ENCODE results near the gene FREM2. TPM values are rescaled to one million over a fixed set of nuclear protein-coding genes. Genes with fewer than 3 reads are reported as not detected.

The FREM2 gene
- total RNA-seq, 8 experiments from 2014 or later, result 0.05 to 3.1 (median 0.39) TPM

DNA sequence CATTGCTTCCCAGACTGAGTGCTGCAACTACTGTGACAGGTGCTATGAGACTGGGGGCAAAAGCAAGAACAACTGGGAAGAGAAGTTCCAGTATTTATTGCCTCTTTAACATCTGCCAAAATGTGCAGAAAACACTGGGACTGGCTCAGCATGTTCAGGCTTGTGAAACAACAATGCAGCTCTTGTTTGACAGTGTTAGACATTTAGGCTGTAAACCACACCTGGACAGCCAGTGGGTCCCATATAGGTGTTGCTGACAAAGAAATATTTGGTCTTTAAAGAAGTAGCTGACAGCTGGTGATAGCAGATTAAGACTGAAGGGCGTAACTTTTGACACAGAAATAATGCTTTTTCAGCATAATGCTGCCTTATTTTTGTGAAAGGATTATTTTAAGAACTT lies 215.7 kb downstream of the FREM2 start:
- no peak overlapping the region for H3K27ac ChIP-seq
- in situ Hi-C loops (cut with MboI; ENCODE audit: low pct_unique_long_range_greater_than_20kb in 2 of 9, low sequenced_read_pairs in 9 of 9, unreplicated experiment in 9 of 9), result no loop called here
- H3K4me1 ChIP-seq (replicated peaks in 1 of 2), result no peaks in the 10 kb centered on the region
- H3K4me3 ChIP-seq, result no peak overlapping the region
- no peak for ATAC-seq (replicated peaks in 6 of 8)
- 11 to 100% (median 85%) methylated on average over 1 of the region's 1 CpG; no CpG with 5 or more reads in 3 of the 10 experiments for WGBS, 10 experiments

DNA sequence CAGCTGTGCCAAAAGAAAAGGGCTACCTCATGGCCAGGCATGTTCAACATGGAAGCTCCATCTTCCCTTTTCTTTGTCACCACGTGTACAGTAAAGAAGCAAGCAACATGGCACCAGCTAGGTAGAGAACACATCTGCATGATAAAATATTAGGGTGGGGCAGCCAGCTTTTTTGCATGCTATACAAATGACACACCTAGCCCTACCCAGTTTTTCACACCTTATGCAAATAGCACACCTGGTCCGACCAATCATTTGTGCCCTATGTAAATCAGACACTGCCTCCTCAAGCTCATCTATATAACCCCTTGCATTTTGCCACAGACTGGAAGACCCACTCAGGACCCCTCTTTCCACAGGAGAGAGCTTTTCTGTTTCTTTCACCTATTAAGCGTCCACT lies 218.2 kb downstream of the FREM2 start:
- no peaks in the 10 kb centered on the region for H3K4me1 ChIP-seq (replicated peaks in 1 of 2)
- no peak overlapping the region for H3K4me3 ChIP-seq
- in situ Hi-C loops (cut with MboI; ENCODE audit: low pct_unique_long_range_greater_than_20kb in 2 of 9, low sequenced_read_pairs in 9 of 9, unreplicated experiment in 9 of 9), result no loop called here
- no peak for ATAC-seq (replicated peaks in 6 of 8)
- H3K27ac ChIP-seq, result no peak overlapping the region
- 31 to 100% (median 86%) methylated on average over 2 to 3 of the region's 3 CpGs; no CpG with 5 or more reads in 3 of the 10 experiments for WGBS, 10 experiments

DNA sequence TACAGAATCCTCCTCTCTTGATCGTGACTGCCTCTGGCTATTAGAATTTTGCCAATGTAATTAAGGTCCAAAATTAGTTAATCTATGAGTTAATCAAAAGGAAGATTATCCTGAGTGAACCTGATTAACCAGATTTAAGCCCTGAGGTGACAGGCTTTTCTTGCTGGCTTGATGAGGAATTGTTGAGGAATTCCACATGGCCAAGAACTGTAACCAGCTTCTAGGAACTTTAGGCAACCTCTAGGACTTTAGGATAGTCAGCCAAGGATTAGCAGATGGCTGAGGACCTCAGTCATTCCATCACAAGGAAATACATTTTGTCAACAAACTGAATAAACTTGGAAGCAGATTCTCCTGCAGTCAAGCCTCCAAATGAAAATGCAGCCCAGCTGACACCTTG lies 219.0 kb downstream of the FREM2 start:
- Histone ChIP-seq H3K4me3 (no peak overlapping the region), H3K4me1 (replicated peaks in 1 of 2) (no peaks in the 10 kb centered on the region), H3K27ac (no peak overlapping the region)
- 0 to 86% (median 80%) methylated on average over 1 of the region's 1 CpG; no CpG with 5 or more reads in 3 of the 10 experiments for WGBS, 10 experiments
- in situ Hi-C loops (cut with MboI; ENCODE audit: low pct_unique_long_range_greater_than_20kb in 2 of 9, low sequenced_read_pairs in 9 of 9, unreplicated experiment in 9 of 9), result no loop called here
- no peak for ATAC-seq (replicated peaks in 6 of 8)

DNA sequence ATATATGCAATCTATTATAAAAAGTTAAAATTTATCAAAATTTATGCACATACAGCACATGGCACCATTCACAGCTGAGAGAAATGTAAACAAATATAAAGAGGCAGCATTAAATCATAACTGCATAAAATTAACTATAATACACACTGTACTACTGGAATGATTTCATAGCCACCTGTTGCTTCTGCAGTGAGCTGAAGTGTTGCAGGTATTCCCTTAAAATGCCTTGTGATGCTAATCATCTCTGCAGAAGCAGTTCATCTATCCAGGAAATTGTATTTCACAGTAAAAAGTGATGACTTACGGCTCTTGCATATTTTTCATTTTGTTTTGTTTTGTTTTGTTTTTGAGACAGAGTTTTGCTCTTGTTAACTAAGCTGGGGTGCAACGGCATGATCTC lies 221.7 kb downstream of the FREM2 start:
- 39 to 100% (median 82%) methylated on average over 1 to 2 of the region's 2 CpGs; no CpG with 5 or more reads in 4 of the 10 experiments for WGBS, 10 experiments
- Histone ChIP-seq H3K27ac (no peak overlapping the region), H3K4me3 (no peak overlapping the region), H3K4me1 (replicated peaks in 1 of 2) (no peaks in the 10 kb centered on the region)
- ATAC-seq (replicated peaks in 6 of 8), result no peak
- in situ Hi-C loops (cut with MboI; ENCODE audit: low pct_unique_long_range_greater_than_20kb in 2 of 9, low sequenced_read_pairs in 9 of 9, unreplicated experiment in 9 of 9), result no loop called here

DNA sequence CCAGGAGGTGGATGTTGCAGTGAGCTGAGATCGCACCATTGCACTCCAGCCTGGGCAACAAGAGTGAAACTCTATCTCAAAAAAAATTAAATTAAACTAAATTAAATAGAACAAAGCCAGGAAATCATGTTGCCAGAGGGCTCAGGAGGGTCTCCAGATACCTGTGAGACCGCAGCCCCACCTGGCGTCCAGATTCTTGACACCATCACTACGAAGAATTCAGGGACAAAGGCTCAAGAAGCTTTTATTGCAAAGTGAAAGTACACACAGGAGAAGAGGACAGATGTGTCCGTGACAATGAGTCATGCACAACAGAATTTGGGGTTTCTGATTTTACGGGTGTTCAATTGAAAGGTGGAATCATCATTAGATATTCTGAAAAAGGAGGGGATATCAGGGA lies 227.2 kb downstream of the FREM2 start:
- 23 to 100% (median 89%) methylated on average over 1 to 6 of the region's 6 CpGs; no CpG with 5 or more reads in 2 of the 10 experiments for WGBS, 10 experiments
- no peaks in the 10 kb centered on the region for H3K4me1 ChIP-seq (replicated peaks in 1 of 2)
- in situ Hi-C loops (cut with MboI; ENCODE audit: low pct_unique_long_range_greater_than_20kb in 2 of 9, low sequenced_read_pairs in 9 of 9, unreplicated experiment in 9 of 9), result no loop called here
- no peak overlapping the region for H3K4me3 ChIP-seq
- ATAC-seq (replicated peaks in 6 of 8), result peak in 1 of 8 experiments; percentile 41
- H3K27ac ChIP-seq, result no peak overlapping the region

DNA sequence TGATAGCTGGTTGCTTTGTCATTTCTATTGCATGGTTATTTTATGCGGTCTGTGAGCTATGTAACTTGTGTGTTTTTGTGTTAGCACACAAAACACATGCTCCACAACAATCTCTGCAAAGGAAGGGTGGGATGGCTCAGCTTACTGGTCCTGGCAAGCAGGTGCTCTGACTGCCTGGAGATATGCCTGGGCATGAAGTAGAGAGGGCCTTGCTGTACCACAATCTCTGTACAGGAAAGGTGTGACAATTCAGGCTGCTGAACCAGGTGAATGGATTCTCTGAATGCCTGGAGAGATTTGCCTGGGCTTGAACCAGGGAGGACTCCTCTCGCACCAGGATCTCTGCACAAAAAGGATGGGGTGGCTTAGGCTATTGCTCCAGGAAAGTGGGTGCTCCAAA lies 234.2 kb downstream of the FREM2 start:
- no peaks in the 10 kb centered on the region for H3K4me1 ChIP-seq (replicated peaks in 1 of 2)
- no peak overlapping the region for H3K27ac ChIP-seq
- in situ Hi-C loops (cut with MboI; ENCODE audit: low pct_unique_long_range_greater_than_20kb in 2 of 9, low sequenced_read_pairs in 9 of 9, unreplicated experiment in 9 of 9), result no loop called here
- WGBS, 10 experiments, result 0 to 100% (median 100%) methylated on average over 1 of the region's 2 CpGs; no CpG with 5 or more reads in 4 of the 10 experiments
- no peak overlapping the region for H3K4me3 ChIP-seq
- ATAC-seq (replicated peaks in 6 of 8), result no peak

DNA sequence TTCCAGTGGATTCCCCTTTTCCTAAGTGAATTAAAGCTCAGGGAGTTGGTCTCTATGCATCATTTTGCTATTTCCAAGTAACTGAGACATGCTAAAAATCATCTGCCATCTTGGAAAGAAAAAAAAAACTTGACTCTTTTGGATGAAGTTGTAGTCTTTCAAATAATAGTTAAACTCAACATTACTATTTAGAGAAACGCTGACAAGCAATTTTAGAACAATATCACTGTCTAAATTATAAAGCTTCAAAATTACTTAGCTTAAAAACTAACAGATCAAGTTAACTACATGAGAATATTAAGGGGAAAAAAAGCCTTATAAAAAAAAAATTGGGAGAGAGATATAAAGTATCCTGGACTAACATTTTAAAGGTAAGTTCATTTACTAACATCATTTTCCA lies 235.3 kb downstream of the FREM2 start:
- ATAC-seq (replicated peaks in 6 of 8), result no peak
- no peak overlapping the region for H3K4me3 ChIP-seq
- in situ Hi-C loops (cut with MboI; ENCODE audit: low pct_unique_long_range_greater_than_20kb in 2 of 9, low sequenced_read_pairs in 9 of 9, unreplicated experiment in 9 of 9), result no loop called here
- H3K4me1 ChIP-seq (replicated peaks in 1 of 2), result no peaks in the 10 kb centered on the region
- no peak overlapping the region for H3K27ac ChIP-seq
- 14 to 100% (median 79%) methylated on average over 1 of the region's 1 CpG; no CpG with 5 or more reads in 1 of the 10 experiments for WGBS, 10 experiments

DNA sequence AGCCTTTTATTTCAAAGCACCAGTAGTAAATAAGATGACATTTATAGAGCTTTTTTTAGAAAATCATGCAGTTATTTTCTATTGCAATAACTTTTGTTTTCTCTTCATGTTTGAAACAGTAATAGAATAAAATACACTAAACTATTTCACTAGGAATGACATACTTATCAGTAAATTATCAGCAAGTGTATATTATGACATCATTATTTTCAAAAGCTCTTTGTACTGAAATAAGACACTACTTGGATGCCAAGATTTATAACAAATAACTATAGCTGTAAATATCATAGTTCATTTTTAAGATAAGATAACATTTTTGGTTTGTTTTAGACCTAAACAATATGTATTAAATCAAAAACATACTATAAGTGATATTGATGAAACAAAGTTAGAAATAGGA lies 246.9 kb downstream of the FREM2 start:
- ATAC-seq (replicated peaks in 6 of 8), result no peak
- Histone ChIP-seq H3K4me3 (no peak overlapping the region), H3K4me1 (replicated peaks in 1 of 2) (no peaks in the 10 kb centered on the region), H3K27ac (no peak overlapping the region)
- in situ Hi-C loops (cut with MboI; ENCODE audit: low pct_unique_long_range_greater_than_20kb in 2 of 9, low sequenced_read_pairs in 9 of 9, unreplicated experiment in 9 of 9), result no loop called here

Measured in motor neuron (in vitro differentiated cells).